PC-3 (cell line): Measurements from ENCODE around the gene TMEM201. TPM values are rescaled to one million over a fixed set of nuclear protein-coding genes. Genes with fewer than 3 reads are reported as not detected.

Experiments
- ATAC-seq: fragments of 200-7000 bp; cut with Tn5 transposase; 2 replicates; pipeline ENCODE4 v1.9.1; 2020; ENCODE audit warnings: mild to moderate bottlenecking, moderate library complexity
- BruUV-seq: library from RNA; stranded (reverse); fragments of 400-500 nt; replicated peaks from 2 replicates; lab custom pipeline; 2021; lab: Mats Ljungman, UMichigan
- CTCF ChIA-PET: fragments of 300-600 bp; sonication (Branson Sonifier 250); formaldehyde crosslinking; loops from one replicate; lab custom pipeline; 2022; ENCODE audit warnings: antibody characterized with exemption; lab: Charles Lee
- POLR2A ChIA-PET: fragments of 300-600 bp; sonication (Branson Sonifier 250); formaldehyde crosslinking; loops from one replicate; lab custom pipeline; 2022; ENCODE audit warnings: antibody characterized with exemption; ENCODE audit not compliant: unreplicated experiment; lab: Charles Lee
- DNase-seq: peaks from one replicate; pipeline ENCODE4 v3.0.0-alpha.2; 2015
- H2AFZ ChIP-seq: fragments of 300-600 bp; sonication (generic); 2 replicates; pipeline ENCODE4 v1.6.0; 2016; ENCODE audit warnings: antibody characterized with exemption, low read length
- H3F3A ChIP-seq: fragments of 300-600 bp; sonication (generic); one replicate; pipeline ENCODE4 v1.6.0; 2017; ENCODE audit warnings: antibody characterized with exemption, low read length, control low read depth, mild to moderate bottlenecking; ENCODE audit not compliant: unreplicated experiment
- H3K27ac ChIP-seq: fragments of 300-600 bp; sonication (generic); 2 replicates; pipeline ENCODE4 v1.5.1; 2016; ENCODE audit warnings: mild to moderate bottlenecking, low read length
- H3K27me3 ChIP-seq: fragments of 300-600 bp; sonication (generic); 2 replicates; pipeline ENCODE4 v1.6.1; 2016; ENCODE audit warnings: low read length, mixed read lengths
- H3K36me3 ChIP-seq: fragments of 300-600 bp; sonication (generic); 2 replicates; pipeline ENCODE4 v1.6.1; 2016; ENCODE audit warnings: low read depth, mixed run types, low read length, mixed read lengths
- H3K4me1 ChIP-seq: fragments of 300-600 bp; sonication (generic); 2 replicates; pipeline ENCODE4 v1.5.1; 2016; ENCODE audit warnings: low read length; ENCODE audit not compliant: insufficient read depth
- H3K4me2 ChIP-seq: fragments of 300-600 bp; sonication (generic); 2 replicates; pipeline ENCODE4 v1.6.0; 2016; ENCODE audit warnings: low read length
- H3K4me3 ChIP-seq: fragments of 300-600 bp; sonication (generic); 2 replicates; pipeline ENCODE4 v1.5.1; 2016; ENCODE audit warnings: mild to moderate bottlenecking, low read length, mixed read lengths
- H3K79me2 ChIP-seq: fragments of 300-600 bp; sonication (generic); 2 replicates; pipeline ENCODE4 v1.6.1; 2017; ENCODE audit warnings: low read length, mixed read lengths
- H3K9ac ChIP-seq: fragments of 300-600 bp; sonication (generic); 2 replicates; pipeline ENCODE4 v1.6.0; 2016; ENCODE audit warnings: mild to moderate bottlenecking, low read length
- H3K9me2 ChIP-seq: fragments of 300-600 bp; sonication (generic); replicated peaks from 2 replicates; pipeline ENCODE4 v1.6.1; 2016; ENCODE audit warnings: mixed run types, low read length, mixed read lengths
- H3K9me3 ChIP-seq: fragments of 300-600 bp; sonication (generic); 2 replicates; pipeline ENCODE4 v1.6.1; 2016; ENCODE audit warnings: low read length, mixed read lengths
- H4K20me1 ChIP-seq: fragments of 300-600 bp; sonication (generic); 2 replicates; pipeline ENCODE4 v1.6.1; 2016; ENCODE audit warnings: low read length, mixed read lengths
- EZH2 ChIP-seq: fragments of 300-600 bp; sonication (generic); IDR thresholded peaks from one replicate; pipeline ENCODE4 v1.6.1; 2017; ENCODE audit warnings: antibody characterized with exemption, mild to moderate bottlenecking, low read length; ENCODE audit not compliant: unreplicated experiment
- EZH2phosphoT487 ChIP-seq: fragments of 300-600 bp; sonication (generic); IDR thresholded peaks from 2 replicates; pipeline ENCODE4 v1.6.1; 2018; ENCODE audit warnings: mild to moderate bottlenecking, antibody characterized with exemption, low read length, borderline replicate concordance
- intact Hi-C: fragments of 100-400 bp; cut with micrococcal nuclease; formaldehyde crosslinking; loops from 2 replicates; pipeline ENCODE4 v1.9.0; 2023
- total RNA-seq: library from RNA; depleted of rRNA; stranded (reverse); fragments of >200 nt; gene quantifications from 2 replicates; pipeline ENCODE4 v1.2.3, GENCODE V29; 2014
- TF ChIP-seq, protein P1 (sequence below): fragments of 300-600 bp; sonication (generic); conservative IDR thresholded peaks from 2 replicates; pipeline ENCODE4 v1.5.1; 2017; ENCODE audit warnings: antibody characterized with exemption, low read depth, mild to moderate bottlenecking, low read length

Gene TMEM201
- total RNA-seq, 1 experiment from 2014 or later: 13.8 TPM

DNA sequence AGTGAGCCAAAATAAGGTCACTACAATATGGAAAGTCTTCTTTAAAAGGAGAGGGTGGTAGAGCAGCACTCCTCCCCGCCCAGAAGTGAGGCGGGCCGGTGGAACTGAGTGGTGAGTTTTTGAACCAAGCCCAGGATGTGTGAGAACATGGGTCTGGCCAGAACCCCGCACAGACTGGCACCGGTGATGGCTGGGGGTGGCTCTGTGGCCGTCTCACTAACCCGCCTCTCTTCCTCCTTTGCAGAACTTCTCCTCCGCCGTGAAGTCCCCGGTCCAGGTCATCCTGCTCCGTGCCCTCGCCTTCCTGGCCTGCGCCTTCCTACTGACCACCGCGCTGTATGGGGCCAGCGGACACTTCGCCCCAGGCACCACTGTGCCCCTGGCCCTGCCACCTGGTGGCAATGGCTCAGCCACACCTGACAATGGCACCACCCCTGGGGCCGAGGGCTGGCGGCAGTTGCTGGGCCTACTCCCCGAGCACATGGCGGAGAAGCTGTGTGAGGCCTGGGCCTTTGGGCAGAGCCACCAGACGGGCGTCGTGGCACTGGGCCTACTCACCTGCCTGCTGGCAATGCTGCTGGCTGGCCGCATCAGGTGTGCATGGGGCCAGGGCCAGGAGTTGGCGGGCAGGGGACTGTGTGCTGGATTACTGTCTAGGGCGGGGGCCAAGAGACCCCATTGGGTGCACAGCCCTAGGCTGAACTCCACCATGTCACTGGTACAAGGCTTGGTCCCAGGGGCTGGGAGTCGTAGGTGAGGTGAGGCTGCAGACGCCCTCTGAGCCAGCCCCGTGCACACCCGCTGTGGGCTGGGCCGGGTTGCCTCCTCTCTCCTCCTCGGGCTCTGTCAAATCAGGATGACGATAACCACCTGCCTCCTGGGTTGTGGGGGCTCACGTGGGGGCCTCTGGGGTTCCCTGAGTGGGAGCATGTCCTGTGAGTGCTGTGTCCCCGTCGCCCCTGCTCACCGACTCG is 12.4 kb downstream of the TMEM201 start:
- Histone ChIP-seq H2AFZ (no peak overlapping the region), H3K4me2 (no peak overlapping the region), H3F3A (no peaks in the 10 kb centered on the region), H3K36me3 (peaks cover 16% of the 10 kb centered on the region; the same call in 1 of the 2 replicates), H4K20me1 (no peaks in the 10 kb centered on the region), H3K27ac (no peak overlapping the region), H3K9ac (no peak overlapping the region), H3K79me2 (0 out of 2 replicates have a peak, but pooled peaks cover 3% of the 10 kb centered on the region), H3K27me3 (no peaks in the 10 kb centered on the region), H3K4me1 (no peaks in the 10 kb centered on the region), H3K9me3 (no peaks in the 10 kb centered on the region), H3K4me3 (no peak overlapping the region), H3K9me2 (no peaks in the 10 kb centered on the region)
- CTCF ChIA-PET: no interaction called here
- intact Hi-C loops: no loop called here
- DNase-seq: no peak
- BruUV-seq: no TSS peak
- TF ChIP-seq, protein P1, sequence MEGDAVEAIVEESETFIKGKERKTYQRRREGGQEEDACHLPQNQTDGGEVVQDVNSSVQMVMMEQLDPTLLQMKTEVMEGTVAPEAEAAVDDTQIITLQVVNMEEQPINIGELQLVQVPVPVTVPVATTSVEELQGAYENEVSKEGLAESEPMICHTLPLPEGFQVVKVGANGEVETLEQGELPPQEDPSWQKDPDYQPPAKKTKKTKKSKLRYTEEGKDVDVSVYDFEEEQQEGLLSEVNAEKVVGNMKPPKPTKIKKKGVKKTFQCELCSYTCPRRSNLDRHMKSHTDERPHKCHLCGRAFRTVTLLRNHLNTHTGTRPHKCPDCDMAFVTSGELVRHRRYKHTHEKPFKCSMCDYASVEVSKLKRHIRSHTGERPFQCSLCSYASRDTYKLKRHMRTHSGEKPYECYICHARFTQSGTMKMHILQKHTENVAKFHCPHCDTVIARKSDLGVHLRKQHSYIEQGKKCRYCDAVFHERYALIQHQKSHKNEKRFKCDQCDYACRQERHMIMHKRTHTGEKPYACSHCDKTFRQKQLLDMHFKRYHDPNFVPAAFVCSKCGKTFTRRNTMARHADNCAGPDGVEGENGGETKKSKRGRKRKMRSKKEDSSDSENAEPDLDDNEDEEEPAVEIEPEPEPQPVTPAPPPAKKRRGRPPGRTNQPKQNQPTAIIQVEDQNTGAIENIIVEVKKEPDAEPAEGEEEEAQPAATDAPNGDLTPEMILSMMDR: no peak
- TF ChIP-seq EZH2phosphoT487: no peak
- TF ChIP-seq EZH2: no peak
- ATAC-seq: no peak
- POLR2A ChIA-PET: no interaction called here

DNA sequence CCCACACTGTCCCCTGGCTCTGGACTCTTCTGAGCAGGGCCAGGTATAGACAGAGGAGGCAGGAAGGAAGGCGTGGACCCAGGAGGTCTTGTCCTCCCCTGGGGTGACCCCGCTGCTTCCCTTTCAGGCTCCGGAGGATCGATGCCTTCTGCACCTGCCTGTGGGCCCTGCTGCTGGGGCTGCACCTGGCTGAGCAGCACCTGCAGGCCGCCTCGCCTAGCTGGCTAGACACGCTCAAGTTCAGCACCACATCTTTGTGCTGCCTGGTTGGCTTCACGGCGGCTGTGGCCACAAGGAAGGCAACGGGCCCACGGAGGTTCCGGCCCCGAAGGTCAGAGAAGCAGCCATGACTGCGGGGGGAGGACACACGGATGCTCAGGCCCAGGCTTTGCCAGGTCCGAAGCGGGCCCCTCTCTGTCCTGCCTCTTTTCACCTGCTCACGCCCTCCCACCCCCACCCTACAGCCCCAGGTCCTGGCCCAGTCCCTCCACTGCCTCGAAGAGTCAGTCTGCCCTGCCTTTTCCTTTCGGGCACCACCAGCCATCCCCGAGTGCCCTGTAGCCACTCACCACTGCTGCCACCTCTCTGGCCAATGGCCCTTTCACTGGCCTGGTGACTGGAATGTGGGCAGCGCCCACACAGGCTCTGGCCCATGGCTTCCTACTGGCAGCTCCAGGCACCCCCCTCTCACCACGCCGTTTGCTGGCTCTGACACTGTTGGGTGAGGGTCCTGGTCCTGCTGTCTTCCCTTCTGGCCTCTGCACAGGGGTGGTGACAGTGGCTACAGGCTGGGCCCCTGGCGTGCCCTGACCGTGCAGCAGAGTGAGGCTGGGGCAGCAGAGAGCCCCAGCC is 13.5 kb downstream of the TMEM201 start:
- Histone ChIP-seq H3K79me2 (no peaks in the 10 kb centered on the region), H3K9me2 (no peaks in the 10 kb centered on the region), H2AFZ (no peak overlapping the region), H3K4me1 (no peaks in the 10 kb centered on the region), H3K4me2 (no peak overlapping the region), H3K9ac (no peak overlapping the region), H3F3A (no peaks in the 10 kb centered on the region), H3K4me3 (no peak overlapping the region), H3K27ac (no peak overlapping the region), H3K27me3 (no peaks in the 10 kb centered on the region), H3K36me3 (peaks cover 16% of the 10 kb centered on the region; the same call in 1 of the 2 replicates), H3K9me3 (no peaks in the 10 kb centered on the region), H4K20me1 (no peaks in the 10 kb centered on the region)
- DNase-seq (no peak), ATAC-seq (no peak)
- ChIA-PET CTCF (no interaction called here), POLR2A (no interaction called here)
- intact Hi-C loops: no loop called here
- TF ChIP-seq, protein P1: no peak
- TF ChIP-seq EZH2phosphoT487: no peak
- no peak for TF ChIP-seq EZH2
- no TSS peak for BruUV-seq
